Keratinocyte (primary cell): Measurements from ENCODE around the gene MUL1. TPM values are rescaled to one million over a fixed set of nuclear protein-coding genes. Genes with fewer than 3 reads are reported as not detected.

Experiments used
- DNase-seq: peaks from one replicate; pipeline ENCODE4 v3.0.0-alpha.2; 2011; ENCODE audit warnings: low read depth, missing footprints, low spot score
- FAIRE-seq: peaks from 2 replicates; lab custom pipeline; 2011; peaks lifted over from hg19 to GRCh38; lab: Jason Lieb, UNC
- H2AFZ ChIP-seq: 2 replicates; pipeline ENCODE4 v1.6.0; 2012; ENCODE audit warnings: low read length, control low read depth, inconsistent platforms; ENCODE audit not compliant: control insufficient read depth
- H3K27ac ChIP-seq: 2 replicates; pipeline ENCODE4 v1.5.1; 2011; ENCODE audit warnings: low read length; ENCODE audit not compliant: control insufficient read depth, insufficient read depth
- H3K27me3 ChIP-seq: 3 replicates; pipeline ENCODE4 v1.6.0; 2011; ENCODE audit warnings: low read length; ENCODE audit not compliant: control insufficient read depth, insufficient read depth; ENCODE audit errors: extremely low read depth
- H3K36me3 ChIP-seq, 2 experiments: 2 replicates in 1 of 2; 3 replicates in 1 of 2; pipeline ENCODE4 v1.5.1; 2011; ENCODE audit warnings: low read length in 2 of 2, mild to moderate bottlenecking in 1 of 2; ENCODE audit not compliant: control insufficient read depth in 2 of 2, insufficient read depth in 2 of 2; ENCODE audit errors: extremely low read depth in 1 of 2
- H3K4me1 ChIP-seq: 3 replicates; pipeline ENCODE4 v1.5.1; 2011; ENCODE audit warnings: low read length; ENCODE audit not compliant: control insufficient read depth, insufficient read depth; ENCODE audit errors: extremely low read depth
- H3K4me2 ChIP-seq: 3 replicates; pipeline ENCODE4 v1.6.0; 2011; ENCODE audit warnings: low read depth, low read length; ENCODE audit not compliant: control insufficient read depth, insufficient read depth; ENCODE audit errors: extremely low read depth
- H3K4me3 ChIP-seq, 3 experiments: fragments of 200-600 bp in 1 of 3; sonication (generic) in 1 of 3; 2 replicates in 2 of 3; 3 replicates in 1 of 3; pipeline ENCODE4 v1.5.1; 2011 to 2016; ENCODE audit warnings: low read length in 3 of 3, mild to moderate bottlenecking in 3 of 3, control low read depth in 2 of 3, inconsistent platforms in 1 of 3, low read depth in 1 of 3, mixed read lengths in 1 of 3, mixed run types in 1 of 3, moderate library complexity in 1 of 3; ENCODE audit not compliant: control insufficient read depth in 2 of 3, insufficient read depth in 2 of 3; ENCODE audit errors: extremely low read depth in 1 of 3
- H3K79me2 ChIP-seq: 2 replicates; pipeline ENCODE4 v1.6.0; 2012; ENCODE audit warnings: low read length; ENCODE audit not compliant: control insufficient read depth, insufficient read depth
- H3K9ac ChIP-seq: 3 replicates; pipeline ENCODE4 v1.6.0; 2011; ENCODE audit warnings: low read length; ENCODE audit not compliant: control insufficient read depth, insufficient read depth; ENCODE audit errors: extremely low read depth
- H3K9me1 ChIP-seq: 3 replicates; pipeline ENCODE4 v1.6.0; 2011; ENCODE audit warnings: low read length; ENCODE audit not compliant: control insufficient read depth, insufficient read depth; ENCODE audit errors: extremely low read depth
- H3K9me3 ChIP-seq: 2 replicates; pipeline ENCODE4 v1.5.1; 2012; ENCODE audit warnings: low read depth, low read length; ENCODE audit not compliant: control insufficient read depth
- H4K20me1 ChIP-seq: 3 replicates; pipeline ENCODE4 v1.6.0; 2011; ENCODE audit warnings: low read length; ENCODE audit not compliant: control insufficient read depth, insufficient read depth; ENCODE audit errors: extremely low read depth
- CTCF ChIP-seq, 3 experiments: IDR thresholded peaks in 1 of 3; conservative IDR thresholded peaks in 1 of 3; optimal IDR thresholded peaks in 1 of 3; 2 replicates in 2 of 3; 3 replicates in 1 of 3; pipeline versions ENCODE3 to v1.5.1; 2011; ENCODE audit warnings: low read length in 3 of 3, mild to moderate bottlenecking in 3 of 3, moderate library complexity in 2 of 3, control low read depth in 1 of 3, inconsistent platforms in 1 of 3; ENCODE audit not compliant: insufficient read depth in 2 of 3; ENCODE audit errors: extremely low read depth in 1 of 3
- EZH2 ChIP-seq: IDR thresholded peaks from one replicate; pipeline ENCODE4 v1.6.1; 2012; ENCODE audit warnings: inconsistent platforms, mild to moderate bottlenecking, low read length, moderate library complexity
- dilution Hi-C: fragments of 300-500 bp; cut with MboI; formaldehyde crosslinking; loops from one replicate; pipeline ENCODE4 v1.7.0; 2020; ENCODE audit warnings: low sequenced_read_pairs; ENCODE audit not compliant: extremely low pct_ligation_motif_present
- polyA plus RNA-seq, 5 experiments: library from polyadenylated mRNA; depleted of rRNA in 3 of 5; stranded (reverse) in 3 of 5; stranded (forward) in 1 of 5; unstranded in 1 of 5; fragments of >200 nt; gene quantifications; 1 replicate in 1 of 5; 2 replicates in 3 of 5; 3 replicates in 1 of 5; pipeline versions ENCODE4 v1.2.1 to v1.2.3, GENCODE V29; 2011 to 2012; ENCODE audit warnings: missing spikeins in 2 of 5, low read depth in 1 of 5, low replicate concordance in 1 of 5

The MUL1 gene
- polyA plus RNA-seq, 1 donor (not counting 4 experiments of a cell fraction or from before 2014, with no cell fraction given), result 28.2 TPM

GRCh38 chr1:20480243-20480944 lies 27.6 kb downstream of the MUL1 start:
- H3K4me1 ChIP-seq, result peaks cover 40% of the 10 kb centered on the region
- dilution Hi-C loops, result no loop called here
- peaks cover 10% of the 10 kb centered on the region for H3K27me3 ChIP-seq
- H2AFZ ChIP-seq, result no peak overlapping the region
- H3K36me3 ChIP-seq, result no peaks in the 10 kb centered on the region
- TF ChIP-seq CTCF (optimal IDR thresholded peaks at IDR 0.05 in 1 of 3, IDR thresholded peaks at IDR 0.05 in 1 of 3, conservative IDR thresholded peaks at IDR 0.05 in 1 of 3; ENCODE audit: extremely low read depth in 1 of 3, insufficient read depth in 2 of 3, low read length in 3 of 3) (no peak), EZH2 (no peak)
- no peak for FAIRE-seq
- no peak overlapping the region for H3K4me2 ChIP-seq
- H4K20me1 ChIP-seq, result peaks cover 18% of the 10 kb centered on the region
- H3K9ac ChIP-seq, result no peak overlapping the region
- H3K9me1 ChIP-seq, result peaks cover 3% of the 10 kb centered on the region
- H3K79me2 ChIP-seq, result peaks cover 24% of the 10 kb centered on the region
- no peak overlapping the region for H3K4me3 ChIP-seq
- no peaks in the 10 kb centered on the region for H3K9me3 ChIP-seq
- H3K27ac ChIP-seq, result no peak overlapping the region
- DNase-seq, result no peak

- Histone ChIP-seq H2AFZ (no peak overlapping the region), H3K9ac (no peak overlapping the region), H3K27ac (no peak overlapping the region), H3K27me3 (peaks cover 10% of the 10 kb centered on the region), H3K36me3 (no peaks in the 10 kb centered on the region), H3K4me3 (no peak overlapping the region), H4K20me1 (peaks cover 18% of the 10 kb centered on the region), H3K4me1 (peaks cover 40% of the 10 kb centered on the region), H3K9me1 (peaks cover 3% of the 10 kb centered on the region), H3K9me3 (no peaks in the 10 kb centered on the region), H3K79me2 (peaks cover 19% of the 10 kb centered on the region), H3K4me2 (no peak overlapping the region)
- DNase-seq (no peak), FAIRE-seq (no peak)
- no peak for TF ChIP-seq CTCF (optimal IDR thresholded peaks at IDR 0.05 in 1 of 3, IDR thresholded peaks at IDR 0.05 in 1 of 3, conservative IDR thresholded peaks at IDR 0.05 in 1 of 3; ENCODE audit: extremely low read depth in 1 of 3, insufficient read depth in 2 of 3, low read length in 3 of 3)
- no peak for TF ChIP-seq EZH2
- dilution Hi-C loops, result no loop called here
Observed at GRCh38 chr1:20479840-20480239, 28.1 kb downstream of the MUL1 start.
